Measurements from ENCODE around the gene PLK3. TPM values are rescaled to one million over a fixed set of nuclear protein-coding genes. Genes with fewer than 3 reads are reported as not detected.

Gene PLK3
- total and polyA plus RNA-seq, 2 of the 4 experiments (the other 2 are of a cell fraction), result 15.8 to 51.6 TPM

DNA sequence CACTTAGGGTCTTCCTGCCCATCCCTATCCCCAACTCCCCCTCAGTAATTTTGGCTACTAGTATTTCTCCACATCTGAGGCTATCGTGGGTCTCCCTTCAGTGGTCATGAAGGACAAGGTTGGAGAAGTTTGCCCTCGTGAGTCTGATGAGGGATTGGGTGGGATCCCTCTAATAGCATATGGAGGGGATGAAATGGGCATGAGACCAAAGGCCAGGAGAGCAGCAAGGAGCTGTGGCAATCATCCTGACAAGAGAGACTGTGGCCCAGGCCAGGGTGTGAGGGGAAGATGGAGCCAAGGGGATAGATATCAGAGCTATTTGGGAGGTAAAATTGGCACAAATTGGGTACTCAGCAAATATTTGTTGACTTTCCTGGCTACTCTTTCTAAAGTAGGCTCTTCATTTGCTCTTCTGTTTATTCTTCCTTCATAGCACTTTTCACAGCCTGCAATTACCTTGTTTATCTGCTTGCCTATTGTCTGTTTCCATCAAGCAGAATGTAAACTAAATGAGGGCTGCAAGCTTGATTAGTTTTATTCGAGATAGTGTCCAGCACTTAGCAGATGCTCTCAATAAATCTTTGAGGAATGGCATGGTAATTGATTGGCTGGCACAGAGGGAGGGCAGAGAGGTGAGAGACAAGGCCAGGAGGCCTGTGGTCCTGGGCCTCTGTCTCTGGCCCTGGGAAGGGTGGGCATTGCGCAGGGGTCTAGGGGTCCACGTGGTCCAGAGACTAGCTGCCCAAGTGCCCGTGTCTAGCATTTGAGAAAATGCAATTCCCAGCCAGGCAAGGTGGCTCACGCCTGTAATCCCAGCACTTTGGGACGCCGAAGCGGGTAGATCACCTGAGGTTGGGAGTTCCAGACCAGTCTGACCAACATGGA is 1.5 kb upstream of the PLK3 start:
- intact Hi-C loops (cut with micrococcal nuclease) (loop anchor here (2.0 kb wide), 1 partner anchor 20 kb away; no protein-coding TSS in a partner anchor), in situ Hi-C loops (cut with MboI; ENCODE audit: low sequenced_read_pairs) (no loop called here), dilution Hi-C loops (cut with HindIII; ENCODE audit: low sequenced_read_pairs, unreplicated experiment) (no loop called here)
- Histone ChIP-seq H3K4me2 (ENCODE audit: low read depth, low read length) (no peak overlapping the region), H2BK20ac (ENCODE audit: low read depth, low read length) (peak overlapping the region; percentile 9; the same call in 1 of the 2 replicates), H4K91ac (ENCODE audit: insufficient read depth, low read depth, low read length) (peak overlapping the region; percentile 56; the same call in 1 of the 2 replicates), H2AK9ac (replicated peaks; ENCODE audit: low read depth, low read length, poor library complexity) (peak overlapping the region; percentile 87), H3K36me3 (ENCODE audit: control insufficient read depth, insufficient read depth, low read length) (peaks cover 14% of the 10 kb centered on the region), H4K8ac (ENCODE audit: low read depth in 2 of 2, low read length in 2 of 2) (peak overlapping the region in 1 of 2 experiments; percentile 40; a peak in 2 of 4 replicates), H3K14ac (replicated peaks; ENCODE audit: low read depth, low read length) (no peak overlapping the region), H3K27ac (ENCODE audit: insufficient read depth, low read length) (no peak overlapping the region), H2BK120ac (ENCODE audit: low read depth, low read length) (peak overlapping the region; percentile 49; the same call in 1 of the 2 replicates), H3K4ac (ENCODE audit: low read depth, low read length) (peak overlapping the region; percentile 45; the same call in 1 of the 2 replicates), H4K20me1 (ENCODE audit: insufficient read depth, low read length) (peaks cover 20% of the 10 kb centered on the region), H3K9me3 (ENCODE audit: control insufficient read depth, insufficient read depth, low read length) (no peaks in the 10 kb centered on the region), H3K23ac (ENCODE audit: low read depth, low read length) (peak overlapping the region; percentile 43; the same call in 1 of the 2 replicates), H3K4me3 (ENCODE audit: insufficient read depth, low read depth, low read length) (no peak overlapping the region), H3K4me1 (ENCODE audit: control insufficient read depth, insufficient read depth, low read length) (peaks cover 11% of the 10 kb centered on the region), H2AK5ac (ENCODE audit: low read depth, low read length) (peak overlapping the region; percentile 74), H3K79me1 (ENCODE audit: low read depth in 1 of 2, low read length in 2 of 2) (peaks cover 14 to 24% of the 10 kb centered on the region in 2 experiments; a peak in 3 of 4 replicates), H3K9me1 (ENCODE audit: insufficient read depth, low read length) (peaks cover 6% of the 10 kb centered on the region), H3K9ac (ENCODE audit: low read depth, low read length) (no peak overlapping the region), H2BK5ac (ENCODE audit: low read depth, low read length, poor library complexity, severe bottlenecking) (peak overlapping the region; percentile 53), H4K5ac (ENCODE audit: low read depth, low read length) (peak overlapping the region; percentile 20; the same call in 1 of the 2 replicates), H3K18ac (ENCODE audit: low read depth, low read length) (no peak overlapping the region), H3K56ac (ENCODE audit: extremely low read depth, insufficient read depth, low read length) (no peak overlapping the region), H2BK15ac (ENCODE audit: low read depth, low read length) (no peak overlapping the region), H3K27me3 (ENCODE audit: control insufficient read depth, insufficient read depth, low read length) (no peaks in the 10 kb centered on the region), H2AFZ (replicated peaks; ENCODE audit: low read length, poor library complexity) (peak overlapping the region; percentile 3)
- TF ChIP-seq BHLHE40 (IDR thresholded peaks at IDR 0.05; ENCODE audit: low read depth, low read length), result no peak
- no peak for TF ChIP-seq RAD21 (IDR thresholded peaks at IDR 0.05; ENCODE audit: low read length)
- TF ChIP-seq FOS (IDR thresholded peaks at IDR 0.05; ENCODE audit: low read depth, low read length), result no peak
- TF ChIP-seq SMC3 (IDR thresholded peaks at IDR 0.05; ENCODE audit: low read depth, low read length), result no peak
- no peak for TF ChIP-seq CEBPB (IDR thresholded peaks at IDR 0.05; ENCODE audit: low read depth, low read length)
- 0 out of 2 replicates have a peak, but pooled peaks have one; percentile 7 for TF ChIP-seq MAFK (IDR thresholded peaks at IDR 0.05; ENCODE audit: low read depth, low read length)
- ATAC-seq (ENCODE audit: low read depth), result no peak
- 81% methylated on average over 6 of the region's 10 CpGs; no CpG with 5 or more reads in 1 of the 2 experiments for WGBS, 2 experiments (ENCODE audit: extremely low coverage in 2 of 2, insufficient read length in 1 of 2)
- ChIA-PET POLR2A (ENCODE audit: unreplicated experiment) (no interaction called here), CTCF (interaction anchor here (1.3 to 2.2 kb wide), 3 partner anchors 8 to 12 kb away, joined by 3 to 9 read pairs (median 4); no protein-coding TSS in a partner anchor)
- no TSS peak for BruUV-seq (replicated peaks)
- no peak for DNase-seq
